Adrenal gland (tissue), 12 donors: Measurements from ENCODE around the gene PAXX. TPM values are rescaled to one million over a fixed set of nuclear protein-coding genes. Genes with fewer than 3 reads are reported as not detected.
A peak's percentile ranks its signal among the peaks of the same experiment; 100 is the strongest.

ENCODE experiments used
- DNase-seq, 7 donors: peaks; one replicate each; pipeline ENCODE4 v3.0.0-alpha.2; 2019 to 2020
- H3K27ac ChIP-seq, 5 donors: fragments of 200-600 bp; sonication (generic) in 4 of 5; 1 replicate in 3 of 5; 2 replicates in 2 of 5; pipeline versions ENCODE4 v1.5.1 to v1.8.0; 2016 to 2020; ENCODE audit warnings: mild to moderate bottlenecking in 1 of 5
- H3K27me3 ChIP-seq: fragments of 200-600 bp; 2 replicates; pipeline ENCODE4 v1.8.0; 2021
- H3K36me3 ChIP-seq, 2 donors: fragments of 200-600 bp; replicated peaks in 1 of 2; 1 replicate in 1 of 2; 2 replicates in 1 of 2; pipeline versions ENCODE4 v1.5.1 to v1.8.0; 2018 to 2022
- H3K4me1 ChIP-seq, 2 donors: fragments of 200-600 bp; replicated peaks in 1 of 2; 1 replicate in 1 of 2; 2 replicates in 1 of 2; pipeline versions ENCODE4 v1.5.1 to v1.8.0; 2018 to 2021
- H3K4me3 ChIP-seq, 4 donors: fragments of 200-600 bp; sonication (generic) in 3 of 4; one replicate each; pipeline ENCODE4 v1.5.1; 2016 to 2018
- H3K9me3 ChIP-seq, 3 donors: fragments of 200-600 bp; sonication (generic) in 1 of 3; replicated peaks in 1 of 3; 1 replicate in 2 of 3; 2 replicates in 1 of 3; pipeline versions ENCODE4 v1.5.1 to v1.8.0; 2016 to 2021
- CTCF ChIP-seq, 6 experiments: fragments of 450-650 bp in 4 of 6; fragments of 200-600 bp in 2 of 6; sonication (generic) in 1 of 6; IDR thresholded peaks; 1 replicate in 5 of 6; 2 replicates in 1 of 6; pipeline versions ENCODE4 v1.5.1 to v1.8.0; 2016 to 2021; ENCODE audit warnings: antibody characterized with exemption in 6 of 6, mild to moderate bottlenecking in 2 of 6, moderate library complexity in 1 of 6
- POLR2A ChIP-seq, 2 donors: fragments of 450-650 bp; IDR thresholded peaks; one replicate each; pipeline ENCODE4 v1.6.1; 2017; ENCODE audit warnings: antibody characterized with exemption in 2 of 2, mild to moderate bottlenecking in 2 of 2, moderate library complexity in 1 of 2
- WGBS, 4 donors: extraction: QIAGEN DNeasy Blood & Tissue Kit in 2 of 4; methylation state at CpG; one replicate each; pipeline versions ENCODE4 v1.1.5 to v1.1.7; 2013 to 2017; 5-methylcytosine and 5-hydroxymethylcytosine counted together
- intact Hi-C, 2 donors: fragments of 100-400 bp; cut with DNase I; formaldehyde crosslinking; loops; one replicate each; pipeline versions ENCODE4 v1.14.1 to v1.15.0; 2022 to 2023
- polyA plus RNA-seq, 3 donors: library from polyadenylated mRNA; stranded (reverse); fragments of 200-250 nt in 2 of 3; fragments of 350-450 nt in 1 of 3; fragmentation: Illumina TruSeq in 1 of 3; extraction: RNeasy Lipid Tissue Mini Kit (QIAGEN cat#74804) in 1 of 3; gene quantifications; one replicate each; pipeline ENCODE4 v1.2.3, GENCODE V29; 2013 to 2014
- total RNA-seq, 9 donors: library from RNA; depleted of rRNA in 4 of 9; stranded (reverse); fragments of >200 nt in 4 of 9; fragments of 120-200 nt in 1 of 9; fragmentation: NEBNext Ultra II Directional in 1 of 9; extraction: Animal tissue kit (Norgen Biotek cat#: 25700) in 1 of 9; gene quantifications; one replicate each; pipeline versions ENCODE4 v1.1.0 to v1.2.4, GENCODE V29; 2013 to 2023
- donor health status: healthy with polysubstance abuse.
- donor health status: Bipolar disorder and iron deficiency.
- donor health status: DM: yes; HTN: yes; CAD: no.
- donor health status: DM: no; HTN: no; CAD: no.
- donor health status: DM: no; HTN: no; CAD: no.
- donor health status: DM: yes; HTN: yes; CAD: no.

PAXX gene
- total and polyA plus RNA-seq, 12 donors, result 4.9 to 363 (median 36.5) TPM

GRCh38 chr9:137021979-137022661 is 29.9 kb downstream of the PAXX start:
- Histone ChIP-seq H3K27me3 (no peaks in the 10 kb centered on the region), H3K27ac (peak overlapping the region in 1 of 5 donors; percentile 22), H3K4me1 (peaks cover 0 to 5% of the 10 kb centered on the region in 2 donors), H3K9me3 (no peaks in the 10 kb centered on the region), H3K36me3 (peaks cover 0 to 9% of the 10 kb centered on the region in 2 donors), H3K4me3 (no peak overlapping the region)
- intact Hi-C loops, result loop anchor here in 1 of 2 donors (5.0 kb wide), 1 partner anchor 65 kb away; no protein-coding TSS in a partner anchor
- DNase-seq, result peak; percentile 62 to 92 (median 90)
- TF ChIP-seq CTCF (IDR thresholded peaks at IDR 0.05) (no peak), POLR2A (IDR thresholded peaks at IDR 0.05) (no peak)
- WGBS, 4 donors, result 45 to 53% (median 51%) methylated on average over 20 to 30 of the region's 30 CpGs

GRCh38 chr9:137022662-137023008 is 30.4 kb downstream of the PAXX start:
- Histone ChIP-seq H3K36me3 (peaks cover 0 to 4% of the 10 kb centered on the region in 2 donors), H3K27me3 (no peaks in the 10 kb centered on the region), H3K9me3 (no peaks in the 10 kb centered on the region), H3K27ac (peak overlapping the region in 1 of 5 donors; percentile 22), H3K4me1 (peaks cover 0 to 10% of the 10 kb centered on the region in 2 donors), H3K4me3 (no peak overlapping the region)
- no peak for DNase-seq
- TF ChIP-seq POLR2A (IDR thresholded peaks at IDR 0.05) (no peak), CTCF (IDR thresholded peaks at IDR 0.05) (no peak)
- intact Hi-C loops, result loop anchor here in 1 of 2 donors (5.0 kb wide), 1 partner anchor 65 kb away; no protein-coding TSS in a partner anchor
- 85 to 94% (median 92%) methylated on average over 10 to 23 of the region's 23 CpGs for WGBS, 4 donors

- H3K4me1 ChIP-seq, result peaks cover 0 to 10% of the 10 kb centered on the region in 2 donors
- intact Hi-C loops, result loop anchor here in 1 of 2 donors (5.0 kb wide), 1 partner anchor 66 kb away; no protein-coding TSS in a partner anchor
- H3K36me3 ChIP-seq, result no peaks in the 10 kb centered on the region
- no peak for DNase-seq
- TF ChIP-seq CTCF (IDR thresholded peaks at IDR 0.05) (no peak), POLR2A (IDR thresholded peaks at IDR 0.05) (no peak)
- H3K27ac ChIP-seq, result peak overlapping the region in 1 of 5 donors; percentile 10
- H3K27me3 ChIP-seq, result no peaks in the 10 kb centered on the region
- no peak overlapping the region for H3K4me3 ChIP-seq
- no peaks in the 10 kb centered on the region for H3K9me3 ChIP-seq
- WGBS, 4 donors, result 71 to 79% (median 75%) methylated on average over 6 to 7 of the region's 7 CpGs
Measured at GRCh38 chr9:137023157-137023556, 30.9 kb downstream of the PAXX start.

- 83 to 93% (median 91%) methylated on average over 3 to 15 of the region's 15 CpGs for WGBS, 4 donors
- TF ChIP-seq POLR2A (IDR thresholded peaks at IDR 0.05) (no peak), CTCF (IDR thresholded peaks at IDR 0.05) (no peak)
- no peaks in the 10 kb centered on the region for H3K9me3 ChIP-seq
- intact Hi-C loops, result loop anchor here in 1 of 2 donors (5.0 kb wide), 1 partner anchor 66 kb away; no protein-coding TSS in a partner anchor
- no peak overlapping the region for H3K4me3 ChIP-seq
- H3K27ac ChIP-seq, result no peak overlapping the region
- DNase-seq, result no peak
- H3K4me1 ChIP-seq, result peaks cover 3 to 13% of the 10 kb centered on the region in 2 donors
- no peaks in the 10 kb centered on the region for H3K27me3 ChIP-seq
- no peaks in the 10 kb centered on the region for H3K36me3 ChIP-seq
Measured at GRCh38 chr9:137023583-137023991, 31.4 kb downstream of the PAXX start.
